ENCODE results near the gene C8A.
A peak's percentile ranks its signal among the peaks of the same experiment; 100 is the strongest.

C8A gene

GRCh38 chr1:56916630-56917029 is 62.0 kb downstream of the C8A start:
- H3K36me3 ChIP-seq = no peaks in the 10 kb centered on the region
- H4K20me1 ChIP-seq = no peaks in the 10 kb centered on the region
- H3K9me3 ChIP-seq = no peaks in the 10 kb centered on the region
- no peak overlapping the region for H3K9ac ChIP-seq
- H3K4me3 ChIP-seq = no peak overlapping the region
- no peak overlapping the region for H3K27ac ChIP-seq
- H3K4me2 ChIP-seq = no peak overlapping the region
- peaks cover 17% of the 10 kb centered on the region for H3K4me1 ChIP-seq
- H3K27me3 ChIP-seq = no peaks in the 10 kb centered on the region
- no peak for TF ChIP-seq Cebpa-rat (IDR thresholded peaks at IDR 0.05)

GRCh38 chr1:56917356-56917755 is 62.8 kb downstream of the C8A start:
- H3K36me3 ChIP-seq = no peaks in the 10 kb centered on the region
- H3K4me2 ChIP-seq = no peak overlapping the region
- H4K20me1 ChIP-seq = no peaks in the 10 kb centered on the region
- no peaks in the 10 kb centered on the region for H3K27me3 ChIP-seq
- no peak for TF ChIP-seq Cebpa-rat (IDR thresholded peaks at IDR 0.05)
- no peak overlapping the region for H3K4me3 ChIP-seq
- H3K4me1 ChIP-seq = peaks cover 17% of the 10 kb centered on the region
- H3K27ac ChIP-seq = no peak overlapping the region
- no peak overlapping the region for H3K9ac ChIP-seq
- no peaks in the 10 kb centered on the region for H3K9me3 ChIP-seq

GRCh38 chr1:56920591-56921001 is 66.0 kb downstream of the C8A start:
- no peaks in the 10 kb centered on the region for H3K27me3 ChIP-seq
- H3K4me2 ChIP-seq = peak overlapping the region; percentile 21; the same call in 1 of the 2 replicates
- TF ChIP-seq Cebpa-rat (IDR thresholded peaks at IDR 0.05) = no peak
- peaks cover 15% of the 10 kb centered on the region for H3K4me1 ChIP-seq
- no peaks in the 10 kb centered on the region for H3K36me3 ChIP-seq
- H3K27ac ChIP-seq = no peak overlapping the region
- no peaks in the 10 kb centered on the region for H4K20me1 ChIP-seq
- no peak overlapping the region for H3K4me3 ChIP-seq
- H3K9me3 ChIP-seq = no peaks in the 10 kb centered on the region
- H3K9ac ChIP-seq = no peak overlapping the region

GRCh38 chr1:56921479-56921878 is 66.9 kb downstream of the C8A start:
- no peak for TF ChIP-seq Cebpa-rat (IDR thresholded peaks at IDR 0.05)
- H3K4me3 ChIP-seq = no peak overlapping the region
- H3K9me3 ChIP-seq = no peaks in the 10 kb centered on the region
- no peaks in the 10 kb centered on the region for H4K20me1 ChIP-seq
- no peak overlapping the region for H3K9ac ChIP-seq
- no peaks in the 10 kb centered on the region for H3K27me3 ChIP-seq
- H3K36me3 ChIP-seq = no peaks in the 10 kb centered on the region
- H3K27ac ChIP-seq = no peak overlapping the region
- H3K4me1 ChIP-seq = peaks cover 10% of the 10 kb centered on the region
- no peak overlapping the region for H3K4me2 ChIP-seq

- no peak for TF ChIP-seq Cebpa-rat (IDR thresholded peaks at IDR 0.05)
- H3K4me1 ChIP-seq = peaks cover 10% of the 10 kb centered on the region
- H3K9me3 ChIP-seq = no peaks in the 10 kb centered on the region
- no peak overlapping the region for H3K4me3 ChIP-seq
- no peak overlapping the region for H3K27ac ChIP-seq
- H4K20me1 ChIP-seq = no peaks in the 10 kb centered on the region
- H3K27me3 ChIP-seq = no peaks in the 10 kb centered on the region
- H3K36me3 ChIP-seq = no peaks in the 10 kb centered on the region
- no peak overlapping the region for H3K9ac ChIP-seq
- no peak overlapping the region for H3K4me2 ChIP-seq
Observed at GRCh38 chr1:56922070-56922469, 67.5 kb downstream of the C8A start.

- H3K9me3 ChIP-seq = no peaks in the 10 kb centered on the region
- H3K4me3 ChIP-seq = no peak overlapping the region
- H3K27ac ChIP-seq = no peak overlapping the region
- no peak overlapping the region for H3K4me2 ChIP-seq
- H4K20me1 ChIP-seq = no peaks in the 10 kb centered on the region
- peaks cover 10% of the 10 kb centered on the region for H3K4me1 ChIP-seq
- no peak for TF ChIP-seq Cebpa-rat (IDR thresholded peaks at IDR 0.05)
- no peaks in the 10 kb centered on the region for H3K27me3 ChIP-seq
- H3K36me3 ChIP-seq = no peaks in the 10 kb centered on the region
- H3K9ac ChIP-seq = no peak overlapping the region
Observed at GRCh38 chr1:56922507-56922906, 67.9 kb downstream of the C8A start.

GRCh38 chr1:56923201-56923600 is 68.6 kb downstream of the C8A start:
- no peak overlapping the region for H3K27ac ChIP-seq
- H3K4me1 ChIP-seq = peaks cover 10% of the 10 kb centered on the region
- no peaks in the 10 kb centered on the region for H4K20me1 ChIP-seq
- no peaks in the 10 kb centered on the region for H3K27me3 ChIP-seq
- TF ChIP-seq Cebpa-rat (IDR thresholded peaks at IDR 0.05) = no peak
- H3K36me3 ChIP-seq = no peaks in the 10 kb centered on the region
- H3K4me2 ChIP-seq = no peak overlapping the region
- no peak overlapping the region for H3K9ac ChIP-seq
- H3K9me3 ChIP-seq = no peaks in the 10 kb centered on the region
- no peak overlapping the region for H3K4me3 ChIP-seq

GRCh38 chr1:56924116-56924515 is 69.5 kb downstream of the C8A start:
- Histone ChIP-seq H3K27me3 (no peaks in the 10 kb centered on the region), H4K20me1 (no peaks in the 10 kb centered on the region), H3K27ac (no peak overlapping the region), H3K9me3 (no peaks in the 10 kb centered on the region), H3K9ac (no peak overlapping the region), H3K4me1 (peaks cover 10% of the 10 kb centered on the region), H3K36me3 (no peaks in the 10 kb centered on the region), H3K4me2 (no peak overlapping the region), H3K4me3 (no peak overlapping the region)
- TF ChIP-seq Cebpa-rat (IDR thresholded peaks at IDR 0.05) = no peak

- no peaks in the 10 kb centered on the region for H3K9me3 ChIP-seq
- no peak overlapping the region for H3K4me3 ChIP-seq
- peaks cover 8% of the 10 kb centered on the region for H3K4me1 ChIP-seq
- H3K27ac ChIP-seq = no peak overlapping the region
- H4K20me1 ChIP-seq = no peaks in the 10 kb centered on the region
- H3K4me2 ChIP-seq = no peak overlapping the region
- H3K27me3 ChIP-seq = no peaks in the 10 kb centered on the region
- TF ChIP-seq Cebpa-rat (IDR thresholded peaks at IDR 0.05) = no peak
- no peak overlapping the region for H3K9ac ChIP-seq
- H3K36me3 ChIP-seq = no peaks in the 10 kb centered on the region
Observed at GRCh38 chr1:56925193-56925592, 70.6 kb downstream of the C8A start.

GRCh38 chr1:56927171-56927570 is 72.6 kb downstream of the C8A start:
- H3K4me2 ChIP-seq = no peak overlapping the region
- H3K4me1 ChIP-seq = no peaks in the 10 kb centered on the region
- no peak overlapping the region for H3K9ac ChIP-seq
- H4K20me1 ChIP-seq = no peaks in the 10 kb centered on the region
- TF ChIP-seq Cebpa-rat (IDR thresholded peaks at IDR 0.05) = no peak
- no peaks in the 10 kb centered on the region for H3K27me3 ChIP-seq
- H3K36me3 ChIP-seq = no peaks in the 10 kb centered on the region
- H3K9me3 ChIP-seq = no peaks in the 10 kb centered on the region
- no peak overlapping the region for H3K27ac ChIP-seq
- H3K4me3 ChIP-seq = no peak overlapping the region

GRCh38 chr1:56927986-56928385 is 73.4 kb downstream of the C8A start:
- H3K9me3 ChIP-seq = no peaks in the 10 kb centered on the region
- H3K4me2 ChIP-seq = no peak overlapping the region
- no peaks in the 10 kb centered on the region for H3K36me3 ChIP-seq
- no peaks in the 10 kb centered on the region for H3K27me3 ChIP-seq
- no peak overlapping the region for H3K27ac ChIP-seq
- no peaks in the 10 kb centered on the region for H3K4me1 ChIP-seq
- H3K9ac ChIP-seq = no peak overlapping the region
- H3K4me3 ChIP-seq = no peak overlapping the region
- TF ChIP-seq Cebpa-rat (IDR thresholded peaks at IDR 0.05) = no peak
- H4K20me1 ChIP-seq = no peaks in the 10 kb centered on the region
